ENCODE results near the gene ATG101.

ATG101 gene

GRCh38 chr12:52054833-52055730 lies 14.7 kb upstream of the ATG101 start:
- H3K4me1 ChIP-seq (ENCODE audit: control insufficient read depth, insufficient read depth, low read length), result peaks cover 12% of the 10 kb centered on the region
- H3K36me3 ChIP-seq (ENCODE audit: control insufficient read depth, insufficient read depth, low read length), result no peaks in the 10 kb centered on the region
- no peaks in the 10 kb centered on the region for H3K9me3 ChIP-seq (ENCODE audit: control insufficient read depth, low read length)
- H3K27me3 ChIP-seq (ENCODE audit: control insufficient read depth, insufficient read depth, low read length), result no peaks in the 10 kb centered on the region
- no peak overlapping the region for H3K4me3 ChIP-seq (ENCODE audit: low read length)
- H3K9ac ChIP-seq (ENCODE audit: low read length), result no peak overlapping the region

GRCh38 chr12:52055731-52056711 lies 13.8 kb upstream of the ATG101 start:
- Histone ChIP-seq H3K9ac (ENCODE audit: low read length) (no peak overlapping the region), H3K36me3 (ENCODE audit: control insufficient read depth, insufficient read depth, low read length) (no peaks in the 10 kb centered on the region), H3K27me3 (ENCODE audit: control insufficient read depth, insufficient read depth, low read length) (no peaks in the 10 kb centered on the region), H3K4me1 (ENCODE audit: control insufficient read depth, insufficient read depth, low read length) (peaks cover 6% of the 10 kb centered on the region), H3K9me3 (ENCODE audit: control insufficient read depth, low read length) (no peaks in the 10 kb centered on the region), H3K4me3 (ENCODE audit: low read length) (no peak overlapping the region)

- no peaks in the 10 kb centered on the region for H3K9me3 ChIP-seq (ENCODE audit: control insufficient read depth, low read length)
- no peaks in the 10 kb centered on the region for H3K36me3 ChIP-seq (ENCODE audit: control insufficient read depth, insufficient read depth, low read length)
- H3K4me1 ChIP-seq (ENCODE audit: control insufficient read depth, insufficient read depth, low read length), result peaks cover 10% of the 10 kb centered on the region
- H3K4me3 ChIP-seq (ENCODE audit: low read length), result no peak overlapping the region
- no peak overlapping the region for H3K9ac ChIP-seq (ENCODE audit: low read length)
- H3K27me3 ChIP-seq (ENCODE audit: control insufficient read depth, insufficient read depth, low read length), result no peaks in the 10 kb centered on the region
These were observed 12.8 kb upstream of the ATG101 start for GRCh38 chr12:52056801-52057637.

- Histone ChIP-seq H3K9ac (ENCODE audit: low read length) (no peak overlapping the region), H3K36me3 (ENCODE audit: control insufficient read depth, insufficient read depth, low read length) (no peaks in the 10 kb centered on the region), H3K27me3 (ENCODE audit: control insufficient read depth, insufficient read depth, low read length) (no peaks in the 10 kb centered on the region), H3K4me3 (ENCODE audit: low read length) (no peak overlapping the region), H3K4me1 (ENCODE audit: control insufficient read depth, insufficient read depth, low read length) (peaks cover 12% of the 10 kb centered on the region), H3K9me3 (ENCODE audit: control insufficient read depth, low read length) (no peaks in the 10 kb centered on the region)
These were observed 11.9 kb upstream of the ATG101 start for GRCh38 chr12:52057638-52058576.

- Histone ChIP-seq H3K4me3 (ENCODE audit: low read length) (no peak overlapping the region), H3K27me3 (ENCODE audit: control insufficient read depth, insufficient read depth, low read length) (no peaks in the 10 kb centered on the region), H3K9me3 (ENCODE audit: control insufficient read depth, low read length) (no peaks in the 10 kb centered on the region), H3K36me3 (ENCODE audit: control insufficient read depth, insufficient read depth, low read length) (no peaks in the 10 kb centered on the region), H3K4me1 (ENCODE audit: control insufficient read depth, insufficient read depth, low read length) (peaks cover 20% of the 10 kb centered on the region), H3K9ac (ENCODE audit: low read length) (no peak overlapping the region)
These were observed 11.0 kb upstream of the ATG101 start for GRCh38 chr12:52058631-52059361.

GRCh38 chr12:52059582-52060497 lies 9.9 kb upstream of the ATG101 start:
- peaks cover 20% of the 10 kb centered on the region for H3K4me1 ChIP-seq (ENCODE audit: control insufficient read depth, insufficient read depth, low read length)
- no peak overlapping the region for H3K4me3 ChIP-seq (ENCODE audit: low read length)
- no peak overlapping the region for H3K9ac ChIP-seq (ENCODE audit: low read length)
- no peaks in the 10 kb centered on the region for H3K36me3 ChIP-seq (ENCODE audit: control insufficient read depth, insufficient read depth, low read length)
- no peaks in the 10 kb centered on the region for H3K9me3 ChIP-seq (ENCODE audit: control insufficient read depth, low read length)
- H3K27me3 ChIP-seq (ENCODE audit: control insufficient read depth, insufficient read depth, low read length), result no peaks in the 10 kb centered on the region

GRCh38 chr12:52060498-52061177 lies 9.1 kb upstream of the ATG101 start:
- Histone ChIP-seq H3K9ac (ENCODE audit: low read length) (no peak overlapping the region), H3K4me3 (ENCODE audit: low read length) (no peak overlapping the region), H3K36me3 (ENCODE audit: control insufficient read depth, insufficient read depth, low read length) (no peaks in the 10 kb centered on the region), H3K27me3 (ENCODE audit: control insufficient read depth, insufficient read depth, low read length) (no peaks in the 10 kb centered on the region), H3K9me3 (ENCODE audit: control insufficient read depth, low read length) (no peaks in the 10 kb centered on the region), H3K4me1 (ENCODE audit: control insufficient read depth, insufficient read depth, low read length) (peaks cover 20% of the 10 kb centered on the region)

GRCh38 chr12:52061470-52062166 lies 8.2 kb upstream of the ATG101 start:
- Histone ChIP-seq H3K4me3 (ENCODE audit: low read length) (no peak overlapping the region), H3K4me1 (ENCODE audit: control insufficient read depth, insufficient read depth, low read length) (peaks cover 20% of the 10 kb centered on the region), H3K9ac (ENCODE audit: low read length) (no peak overlapping the region), H3K36me3 (ENCODE audit: control insufficient read depth, insufficient read depth, low read length) (no peaks in the 10 kb centered on the region), H3K9me3 (ENCODE audit: control insufficient read depth, low read length) (no peaks in the 10 kb centered on the region), H3K27me3 (ENCODE audit: control insufficient read depth, insufficient read depth, low read length) (no peaks in the 10 kb centered on the region)

Measured in mucosa of stomach (tissue), 1 donor.